Measurements from ENCODE around the gene MEIS3.

Gene MEIS3

GRCh38 chr19:47408156-47408938, 11.0 kb downstream of the MEIS3 start:
- H3K9ac ChIP-seq (ENCODE audit: low read length) = no peak overlapping the region
- no peaks in the 10 kb centered on the region for H3K79me1 ChIP-seq (replicated peaks; ENCODE audit: low read length, poor library complexity, severe bottlenecking)
- H4K8ac ChIP-seq (ENCODE audit: low read length) = no peak overlapping the region
- H2BK12ac ChIP-seq (ENCODE audit: low read length in 2 of 2) = no peak overlapping the region
- H3K18ac ChIP-seq (ENCODE audit: low read depth in 1 of 2, low read length in 2 of 2) = no peak overlapping the region
- no peaks in the 10 kb centered on the region for H3K9me3 ChIP-seq (ENCODE audit: control insufficient read depth, low read length)
- H3K4me1 ChIP-seq (ENCODE audit: control insufficient read depth, insufficient read depth, low read depth, low read length) = peaks cover 2% of the 10 kb centered on the region
- no peak for DNase-seq
- no peak overlapping the region for H2AK5ac ChIP-seq (ENCODE audit: low read length, severe bottlenecking)
- H2BK15ac ChIP-seq (ENCODE audit: low read depth, poor library complexity, severe bottlenecking) = no peak overlapping the region
- no peak overlapping the region for H3K4me2 ChIP-seq (ENCODE audit: low read length, poor library complexity, severe bottlenecking)
- no peak overlapping the region for H3K27ac ChIP-seq (ENCODE audit: low read length, poor library complexity, severe bottlenecking)
- 94% methylated on average over 14 of the region's 14 CpGs for WGBS
- no peak overlapping the region for H3K4ac ChIP-seq (ENCODE audit: low read depth in 1 of 2, low read length in 2 of 2)
- H2AFZ ChIP-seq (ENCODE audit: low read depth, low read length) = no peak overlapping the region
- no peak overlapping the region for H2BK120ac ChIP-seq (ENCODE audit: low read depth, low read length)
- peaks cover 0 to 4% of the 10 kb centered on the region in 2 experiments for H3K36me3 ChIP-seq (ENCODE audit: control insufficient read depth in 1 of 2, insufficient read depth in 2 of 2, low read depth in 1 of 2, low read length in 2 of 2)
- no peak overlapping the region for H2BK5ac ChIP-seq (ENCODE audit: low read depth, low read length, poor library complexity, severe bottlenecking)
- no peak overlapping the region for H4K91ac ChIP-seq (ENCODE audit: low read length)
- peaks cover 7 to 44% of the 10 kb centered on the region in 2 experiments for H3K27me3 ChIP-seq (ENCODE audit: control insufficient read depth in 1 of 2, insufficient read depth in 1 of 2, low read length in 2 of 2)
- no peak overlapping the region for H3K14ac ChIP-seq (ENCODE audit: low read length in 2 of 2)
- no peak overlapping the region for H3K4me3 ChIP-seq (ENCODE audit: insufficient read depth in 1 of 2, low read depth in 1 of 2, low read length in 2 of 2)
- no peak overlapping the region for H3K23ac ChIP-seq (ENCODE audit: low read length in 2 of 2)

DNA sequence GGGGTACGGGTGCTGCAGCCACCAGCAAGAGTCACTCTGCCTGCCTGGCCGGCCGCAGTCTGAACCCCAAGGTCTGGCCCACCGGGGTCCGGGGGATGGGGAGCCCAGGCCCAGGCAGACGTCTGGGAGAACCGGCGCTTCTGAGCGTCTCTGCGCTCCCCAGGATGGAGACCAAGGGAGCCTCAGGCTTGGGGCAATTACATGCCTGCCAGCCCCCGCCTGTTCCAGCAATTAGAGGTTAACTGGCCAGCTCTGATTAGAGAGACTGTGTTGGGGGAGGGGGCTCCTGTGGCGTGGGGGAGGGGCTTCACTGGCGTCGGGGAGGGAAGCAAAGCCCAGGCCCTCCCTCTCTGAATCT, 11.9 kb downstream of the MEIS3 start:
- Histone ChIP-seq H3K9me3 (ENCODE audit: control insufficient read depth, low read length) (no peaks in the 10 kb centered on the region), H2AFZ (ENCODE audit: low read depth, low read length) (no peak overlapping the region), H3K79me1 (replicated peaks; ENCODE audit: low read length, poor library complexity, severe bottlenecking) (no peaks in the 10 kb centered on the region), H3K23ac (ENCODE audit: low read length in 2 of 2) (no peak overlapping the region), H3K18ac (ENCODE audit: low read depth in 1 of 2, low read length in 2 of 2) (no peak overlapping the region), H4K91ac (ENCODE audit: low read length) (no peak overlapping the region), H3K27me3 (ENCODE audit: control insufficient read depth in 1 of 2, insufficient read depth in 1 of 2, low read length in 2 of 2) (peaks cover 12 to 45% of the 10 kb centered on the region in 2 experiments), H2BK120ac (ENCODE audit: low read depth, low read length) (no peak overlapping the region), H2BK5ac (ENCODE audit: low read depth, low read length, poor library complexity, severe bottlenecking) (no peak overlapping the region), H3K36me3 (ENCODE audit: control insufficient read depth in 1 of 2, insufficient read depth in 2 of 2, low read depth in 1 of 2, low read length in 2 of 2) (peaks cover 0 to 4% of the 10 kb centered on the region in 2 experiments), H3K14ac (ENCODE audit: low read length in 2 of 2) (no peak overlapping the region), H2BK12ac (ENCODE audit: low read length in 2 of 2) (no peak overlapping the region), H3K4me1 (ENCODE audit: control insufficient read depth, insufficient read depth, low read depth, low read length) (peaks cover 2% of the 10 kb centered on the region), H4K8ac (ENCODE audit: low read length) (no peak overlapping the region), H3K9ac (ENCODE audit: low read length) (no peak overlapping the region), H2BK15ac (ENCODE audit: low read depth, poor library complexity, severe bottlenecking) (no peak overlapping the region), H2AK5ac (ENCODE audit: low read length, severe bottlenecking) (no peak overlapping the region), H3K27ac (ENCODE audit: low read length, poor library complexity, severe bottlenecking) (no peak overlapping the region), H3K4me2 (ENCODE audit: low read length, poor library complexity, severe bottlenecking) (no peak overlapping the region), H3K4ac (ENCODE audit: low read depth in 1 of 2, low read length in 2 of 2) (no peak overlapping the region), H3K4me3 (ENCODE audit: insufficient read depth in 1 of 2, low read depth in 1 of 2, low read length in 2 of 2) (no peak overlapping the region)
- no peak for DNase-seq
- 36% methylated on average over 11 of the region's 14 CpGs for WGBS

DNA sequence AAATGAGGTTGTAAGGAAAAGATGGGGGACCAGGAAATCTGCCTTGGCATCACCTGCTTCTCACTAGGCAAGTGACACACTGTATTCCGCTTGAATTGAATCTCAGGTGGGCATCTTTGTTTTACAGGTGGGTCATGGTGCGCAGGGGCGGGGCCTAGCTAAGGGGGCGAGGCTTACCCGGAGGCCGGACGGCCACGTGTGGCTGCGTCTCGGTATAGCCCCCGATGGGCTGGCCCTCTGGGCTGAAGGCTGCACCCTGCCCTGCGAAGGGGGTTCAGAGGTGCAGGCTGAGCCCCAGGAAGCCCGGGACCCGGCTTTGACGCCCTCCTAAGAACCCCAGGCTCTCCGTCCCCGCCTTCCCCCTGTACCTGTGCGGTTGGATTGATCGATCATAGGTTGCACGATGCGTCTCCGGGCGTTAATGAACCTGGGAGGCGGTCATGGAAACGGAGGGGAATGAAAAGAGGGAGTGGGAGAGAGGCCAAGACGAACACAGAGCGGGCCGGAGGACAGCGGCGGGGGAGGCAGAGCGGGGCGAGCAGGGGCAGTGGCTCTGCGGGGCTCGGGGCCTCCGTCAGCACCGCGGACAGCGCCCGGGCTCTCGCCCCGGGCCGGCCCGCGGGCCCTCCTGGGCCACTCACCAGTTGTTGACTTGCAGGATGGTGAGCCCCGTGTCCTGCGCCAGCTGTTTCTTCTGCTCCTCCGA, 12.5 kb downstream of the MEIS3 start:
- Histone ChIP-seq H3K36me3 (ENCODE audit: control insufficient read depth in 1 of 2, insufficient read depth in 2 of 2, low read depth in 1 of 2, low read length in 2 of 2) (peaks cover 0 to 4% of the 10 kb centered on the region in 2 experiments), H3K79me1 (replicated peaks; ENCODE audit: low read length, poor library complexity, severe bottlenecking) (no peaks in the 10 kb centered on the region), H4K91ac (ENCODE audit: low read length) (no peak overlapping the region), H3K4me1 (ENCODE audit: control insufficient read depth, insufficient read depth, low read depth, low read length) (peaks cover 2% of the 10 kb centered on the region), H2BK12ac (ENCODE audit: low read length in 2 of 2) (no peak overlapping the region), H2BK5ac (ENCODE audit: low read depth, low read length, poor library complexity, severe bottlenecking) (no peak overlapping the region), H3K4me3 (ENCODE audit: insufficient read depth in 1 of 2, low read depth in 1 of 2, low read length in 2 of 2) (no peak overlapping the region), H3K23ac (ENCODE audit: low read length in 2 of 2) (no peak overlapping the region), H3K14ac (ENCODE audit: low read length in 2 of 2) (no peak overlapping the region), H2AFZ (ENCODE audit: low read depth, low read length) (no peak overlapping the region), H3K27me3 (ENCODE audit: control insufficient read depth in 1 of 2, insufficient read depth in 1 of 2, low read length in 2 of 2) (peaks cover 13 to 40% of the 10 kb centered on the region in 2 experiments), H3K18ac (ENCODE audit: low read depth in 1 of 2, low read length in 2 of 2) (no peak overlapping the region), H2AK5ac (ENCODE audit: low read length, severe bottlenecking) (no peak overlapping the region), H2BK120ac (ENCODE audit: low read depth, low read length) (no peak overlapping the region), H3K4ac (ENCODE audit: low read depth in 1 of 2, low read length in 2 of 2) (no peak overlapping the region), H4K8ac (ENCODE audit: low read length) (no peak overlapping the region), H3K9ac (ENCODE audit: low read length) (no peak overlapping the region), H3K27ac (ENCODE audit: low read length, poor library complexity, severe bottlenecking) (no peak overlapping the region), H3K4me2 (ENCODE audit: low read length, poor library complexity, severe bottlenecking) (no peak overlapping the region), H2BK15ac (ENCODE audit: low read depth, poor library complexity, severe bottlenecking) (no peak overlapping the region), H3K9me3 (ENCODE audit: control insufficient read depth, low read length) (no peaks in the 10 kb centered on the region)
- DNase-seq = no peak
- 31% methylated on average over 42 of the region's 47 CpGs for WGBS

DNA sequence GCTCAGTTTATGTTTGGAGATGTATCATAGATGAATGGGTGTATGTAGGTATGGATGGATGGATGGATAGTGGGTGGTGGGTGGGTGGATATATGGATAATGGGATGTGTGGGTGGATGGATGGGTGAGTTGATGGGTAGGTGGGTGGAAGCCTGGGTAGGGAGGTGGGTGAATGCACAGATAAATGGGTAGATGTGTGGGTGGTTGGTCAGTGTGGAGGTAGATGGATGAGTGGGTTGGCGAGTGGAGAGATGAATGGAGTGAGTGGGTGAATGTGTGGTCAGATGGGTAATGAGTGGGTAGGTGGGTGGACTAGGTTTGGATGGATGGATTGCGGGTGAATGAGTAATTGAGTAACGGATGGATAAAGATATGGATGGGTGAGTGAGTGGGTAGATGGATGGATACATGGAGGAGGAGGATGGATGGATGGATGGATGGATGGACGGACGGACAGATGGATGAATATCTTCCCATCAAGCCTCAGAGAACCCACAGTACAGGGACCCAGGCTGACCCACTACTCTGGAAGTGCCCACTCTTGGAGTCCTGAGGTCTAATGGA, 13.4 kb downstream of the MEIS3 start:
- H3K4me2 ChIP-seq (ENCODE audit: low read length, poor library complexity, severe bottlenecking) = no peak overlapping the region
- H3K36me3 ChIP-seq (ENCODE audit: control insufficient read depth in 1 of 2, insufficient read depth in 2 of 2, low read depth in 1 of 2, low read length in 2 of 2) = peaks cover 0 to 4% of the 10 kb centered on the region in 2 experiments
- no peak overlapping the region for H3K14ac ChIP-seq (ENCODE audit: low read length in 2 of 2)
- no peak overlapping the region for H3K4ac ChIP-seq (ENCODE audit: low read depth in 1 of 2, low read length in 2 of 2)
- no peak overlapping the region for H3K4me3 ChIP-seq (ENCODE audit: insufficient read depth in 1 of 2, low read depth in 1 of 2, low read length in 2 of 2)
- no peak overlapping the region for H3K9ac ChIP-seq (ENCODE audit: low read length)
- no peak overlapping the region for H2AK5ac ChIP-seq (ENCODE audit: low read length, severe bottlenecking)
- peaks cover 13 to 37% of the 10 kb centered on the region in 2 experiments for H3K27me3 ChIP-seq (ENCODE audit: control insufficient read depth in 1 of 2, insufficient read depth in 1 of 2, low read length in 2 of 2)
- H3K23ac ChIP-seq (ENCODE audit: low read length in 2 of 2) = no peak overlapping the region
- no peaks in the 10 kb centered on the region for H3K9me3 ChIP-seq (ENCODE audit: control insufficient read depth, low read length)
- DNase-seq = no peak
- no peak overlapping the region for H4K91ac ChIP-seq (ENCODE audit: low read length)
- H3K18ac ChIP-seq (ENCODE audit: low read depth in 1 of 2, low read length in 2 of 2) = no peak overlapping the region
- H3K79me1 ChIP-seq (replicated peaks; ENCODE audit: low read length, poor library complexity, severe bottlenecking) = no peaks in the 10 kb centered on the region
- no peak overlapping the region for H2BK120ac ChIP-seq (ENCODE audit: low read depth, low read length)
- H2BK15ac ChIP-seq (ENCODE audit: low read depth, poor library complexity, severe bottlenecking) = no peak overlapping the region
- no peak overlapping the region for H4K8ac ChIP-seq (ENCODE audit: low read length)
- no peak overlapping the region for H2AFZ ChIP-seq (ENCODE audit: low read depth, low read length)
- no peak overlapping the region for H2BK5ac ChIP-seq (ENCODE audit: low read depth, low read length, poor library complexity, severe bottlenecking)
- H3K27ac ChIP-seq (ENCODE audit: low read length, poor library complexity, severe bottlenecking) = no peak overlapping the region
- no peak overlapping the region for H2BK12ac ChIP-seq (ENCODE audit: low read length in 2 of 2)
- WGBS = 91% methylated on average over 4 of the region's 5 CpGs
- peaks cover 2% of the 10 kb centered on the region for H3K4me1 ChIP-seq (ENCODE audit: control insufficient read depth, insufficient read depth, low read depth, low read length)

All from mesenchymal stem cell (in vitro differentiated cells and primary cell).